ENCODE data around the gene PLAGL1.
A peak's percentile ranks its signal among the peaks of the same experiment; 100 is the strongest.

Gene PLAGL1

DNA sequence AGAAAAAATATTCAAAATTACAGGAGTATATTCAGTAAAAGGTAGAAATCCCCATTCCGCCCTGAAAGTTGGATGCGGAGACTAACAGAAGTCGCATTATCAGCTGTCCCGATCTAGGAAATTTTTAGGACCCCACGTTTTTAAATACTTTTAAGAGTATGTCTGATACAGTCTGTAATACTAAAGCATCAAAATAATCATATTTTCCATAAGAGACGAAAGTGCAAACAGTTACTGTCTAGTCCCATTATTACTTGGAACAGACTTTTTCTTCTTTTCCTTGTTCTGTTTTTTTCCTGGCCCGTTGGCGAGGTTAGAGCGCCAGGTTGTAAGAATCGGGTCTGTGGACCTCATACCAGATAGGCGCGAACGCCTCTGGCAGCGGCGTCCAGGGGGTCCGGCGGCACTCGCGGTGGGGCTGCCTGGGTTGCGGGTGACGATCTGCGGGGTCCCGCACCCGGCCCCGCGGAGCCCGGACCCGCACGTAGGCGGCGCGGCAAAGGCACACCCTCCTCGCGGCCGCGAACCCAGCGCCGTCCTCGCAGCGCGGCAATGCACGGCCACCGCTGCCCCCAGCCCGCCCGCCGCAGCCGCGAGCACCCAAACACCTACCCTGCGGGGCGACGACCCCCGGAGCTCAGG, 460 bp downstream of the PLAGL1 start:
- H3K27me3 ChIP-seq (ENCODE audit: insufficient read depth, low read length) = peaks cover 15% of the 10 kb centered on the region
- H4K8ac ChIP-seq (ENCODE audit: low read depth, low read length) = no peak overlapping the region
- H3K4ac ChIP-seq (ENCODE audit: low read depth, low read length) = no peak overlapping the region
- no peaks in the 10 kb centered on the region for H3K79me2 ChIP-seq (ENCODE audit: control insufficient read depth, insufficient read depth, low read length, poor library complexity)
- H2AK5ac ChIP-seq (ENCODE audit: low read length) = no peak overlapping the region
- H3K9ac ChIP-seq (ENCODE audit: low read length) = no peak overlapping the region
- H3K9me3 ChIP-seq (ENCODE audit: insufficient read depth, low read depth, low read length) = peaks cover 5% of the 10 kb centered on the region
- peak in 1 of 2 donors; percentile 32 for DNase-seq
- no peaks in the 10 kb centered on the region for H3K79me1 ChIP-seq (ENCODE audit: low read length)
- H2BK120ac ChIP-seq (ENCODE audit: insufficient read depth, low read length, poor library complexity) = no peak overlapping the region
- H3K4me2 ChIP-seq (ENCODE audit: low read length) = peak overlapping the region; percentile 83
- H2BK12ac ChIP-seq (ENCODE audit: low read length) = no peak overlapping the region
- H2AFZ ChIP-seq (ENCODE audit: insufficient read depth, low read length, poor library complexity) = no peak overlapping the region
- H3K14ac ChIP-seq (ENCODE audit: low read length) = no peak overlapping the region
- no CpG with 5 or more reads among the region's 52 CpGs for WGBS (ENCODE audit: extremely low coverage, insufficient coverage, insufficient read length)
- H4K91ac ChIP-seq (ENCODE audit: low read depth, low read length) = no peak overlapping the region
- no peak overlapping the region for H4K12ac ChIP-seq (ENCODE audit: low read depth, low read length)
- peaks cover 0 to 5% of the 10 kb centered on the region in 2 experiments for H3K4me1 ChIP-seq (ENCODE audit: control insufficient read depth in 1 of 2, insufficient read depth in 2 of 2, low read length in 2 of 2)
- H3K4me3 ChIP-seq (ENCODE audit: low read depth, low read length) = peak overlapping the region; percentile 67
- no peak overlapping the region for H3K27ac ChIP-seq (ENCODE audit: low read depth, low read length)
- no peaks in the 10 kb centered on the region for H3K36me3 ChIP-seq (ENCODE audit: control insufficient read depth in 1 of 2, insufficient read depth in 2 of 2, low read length in 2 of 2)
- no peak overlapping the region for H2BK5ac ChIP-seq (ENCODE audit: low read depth, low read length, poor library complexity)
- no peak overlapping the region for H3K18ac ChIP-seq (ENCODE audit: low read length)
- no peak overlapping the region for H3K23ac ChIP-seq (ENCODE audit: low read length)

DNA sequence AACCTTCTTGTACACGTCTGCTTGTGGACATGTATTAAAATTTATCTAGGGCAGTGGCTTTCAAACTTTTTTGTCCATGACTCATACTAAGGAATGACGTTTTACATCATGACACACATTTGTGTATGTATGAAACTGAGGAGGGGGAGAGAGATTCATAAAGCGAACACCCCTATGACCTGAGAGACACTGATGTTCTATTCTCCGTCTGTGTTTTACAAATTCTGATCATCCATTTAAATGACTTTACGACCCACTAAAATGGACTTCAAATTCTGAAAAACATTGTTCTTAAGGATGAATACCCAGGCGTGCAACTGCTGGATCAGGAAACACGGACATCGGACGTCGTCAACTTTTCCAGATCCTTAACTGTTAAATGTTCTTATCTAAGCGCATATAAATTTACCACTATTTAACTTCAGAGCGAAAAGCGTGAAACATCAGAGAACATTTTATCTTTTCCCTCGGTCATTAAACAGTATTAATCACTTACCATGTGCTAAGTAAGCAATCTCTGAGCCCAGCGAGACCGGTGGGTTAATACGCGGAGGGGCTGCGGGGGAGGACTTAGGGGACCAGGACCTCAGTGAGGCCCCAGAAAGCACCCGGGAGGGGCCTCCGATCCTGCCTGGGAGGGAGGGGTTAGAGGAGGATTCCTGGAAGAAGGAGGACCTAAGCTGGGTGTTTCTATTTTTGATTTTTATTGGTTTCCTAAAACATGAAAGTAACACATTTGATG, 1.2 kb downstream of the PLAGL1 start:
- no peaks in the 10 kb centered on the region for H3K79me2 ChIP-seq (ENCODE audit: control insufficient read depth, insufficient read depth, low read length, poor library complexity)
- no peak overlapping the region for H2AFZ ChIP-seq (ENCODE audit: insufficient read depth, low read length, poor library complexity)
- H3K79me1 ChIP-seq (ENCODE audit: low read length) = no peaks in the 10 kb centered on the region
- H3K4me3 ChIP-seq (ENCODE audit: low read depth, low read length) = no peak overlapping the region
- H3K9ac ChIP-seq (ENCODE audit: low read length) = no peak overlapping the region
- no peak overlapping the region for H3K23ac ChIP-seq (ENCODE audit: low read length)
- H3K14ac ChIP-seq (ENCODE audit: low read length) = no peak overlapping the region
- no peak overlapping the region for H4K12ac ChIP-seq (ENCODE audit: low read depth, low read length)
- no CpG with 5 or more reads among the region's 21 CpGs for WGBS (ENCODE audit: extremely low coverage, insufficient coverage, insufficient read length)
- no peak overlapping the region for H2BK12ac ChIP-seq (ENCODE audit: low read length)
- H2BK120ac ChIP-seq (ENCODE audit: insufficient read depth, low read length, poor library complexity) = no peak overlapping the region
- H3K9me3 ChIP-seq (ENCODE audit: insufficient read depth, low read depth, low read length) = peaks cover 5% of the 10 kb centered on the region
- H4K91ac ChIP-seq (ENCODE audit: low read depth, low read length) = no peak overlapping the region
- no peaks in the 10 kb centered on the region for H3K36me3 ChIP-seq (ENCODE audit: control insufficient read depth in 1 of 2, insufficient read depth in 2 of 2, low read length in 2 of 2)
- no peak overlapping the region for H3K18ac ChIP-seq (ENCODE audit: low read length)
- peaks cover 15% of the 10 kb centered on the region for H3K27me3 ChIP-seq (ENCODE audit: insufficient read depth, low read length)
- H3K4me1 ChIP-seq (ENCODE audit: control insufficient read depth in 1 of 2, insufficient read depth in 2 of 2, low read length in 2 of 2) = peaks cover 0 to 5% of the 10 kb centered on the region in 2 experiments
- H4K8ac ChIP-seq (ENCODE audit: low read depth, low read length) = no peak overlapping the region
- no peak overlapping the region for H3K27ac ChIP-seq (ENCODE audit: low read depth, low read length)
- no peak overlapping the region for H2BK5ac ChIP-seq (ENCODE audit: low read depth, low read length, poor library complexity)
- H3K4ac ChIP-seq (ENCODE audit: low read depth, low read length) = no peak overlapping the region
- peak in 1 of 2 donors; percentile 53 for DNase-seq
- H2AK5ac ChIP-seq (ENCODE audit: low read length) = no peak overlapping the region
- no peak overlapping the region for H3K4me2 ChIP-seq (ENCODE audit: low read length)

DNA sequence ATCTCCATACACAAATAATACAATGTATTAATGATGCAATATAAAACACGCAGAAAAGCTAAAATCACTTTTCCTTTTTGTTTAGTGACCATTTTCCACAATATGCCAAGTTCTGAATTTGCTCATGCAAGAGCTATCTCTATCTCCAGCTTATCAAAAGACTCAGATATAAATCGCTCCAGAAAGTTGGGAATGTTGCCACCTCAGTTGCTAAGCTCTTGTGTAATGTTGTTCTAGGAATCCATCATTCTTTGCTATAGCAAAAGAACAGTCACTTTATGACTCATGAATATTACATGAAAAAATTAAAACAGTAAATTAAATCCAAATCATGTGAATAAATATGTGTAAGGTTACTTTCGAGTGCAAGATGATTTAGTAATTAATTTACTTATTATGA, 8.7 kb downstream of the PLAGL1 start:
- H2AK5ac ChIP-seq (ENCODE audit: low read length) = no peak overlapping the region
- no peak overlapping the region for H3K23ac ChIP-seq (ENCODE audit: low read length)
- no peak overlapping the region for H3K4me3 ChIP-seq (ENCODE audit: low read depth, low read length)
- H2BK120ac ChIP-seq (ENCODE audit: insufficient read depth, low read length, poor library complexity) = no peak overlapping the region
- WGBS (ENCODE audit: extremely low coverage, insufficient coverage, insufficient read length) = no CpG with 5 or more reads among the region's 3 CpGs
- no peak overlapping the region for H3K4ac ChIP-seq (ENCODE audit: low read depth, low read length)
- no peak overlapping the region for H3K4me2 ChIP-seq (ENCODE audit: low read length)
- no peaks in the 10 kb centered on the region for H3K79me1 ChIP-seq (ENCODE audit: low read length)
- no peaks in the 10 kb centered on the region for H3K36me3 ChIP-seq (ENCODE audit: control insufficient read depth in 1 of 2, insufficient read depth in 2 of 2, low read length in 2 of 2)
- no peaks in the 10 kb centered on the region for H3K79me2 ChIP-seq (ENCODE audit: control insufficient read depth, insufficient read depth, low read length, poor library complexity)
- H2BK12ac ChIP-seq (ENCODE audit: low read length) = no peak overlapping the region
- H3K14ac ChIP-seq (ENCODE audit: low read length) = no peak overlapping the region
- no peak overlapping the region for H4K12ac ChIP-seq (ENCODE audit: low read depth, low read length)
- H3K4me1 ChIP-seq (ENCODE audit: control insufficient read depth in 1 of 2, insufficient read depth in 2 of 2, low read length in 2 of 2) = no peaks in the 10 kb centered on the region
- H3K9me3 ChIP-seq (ENCODE audit: insufficient read depth, low read depth, low read length) = no peaks in the 10 kb centered on the region
- H2BK5ac ChIP-seq (ENCODE audit: low read depth, low read length, poor library complexity) = no peak overlapping the region
- no peaks in the 10 kb centered on the region for H3K27me3 ChIP-seq (ENCODE audit: insufficient read depth, low read length)
- H2AFZ ChIP-seq (ENCODE audit: insufficient read depth, low read length, poor library complexity) = no peak overlapping the region
- H3K9ac ChIP-seq (ENCODE audit: low read length) = no peak overlapping the region
- H4K8ac ChIP-seq (ENCODE audit: low read depth, low read length) = no peak overlapping the region
- no peak overlapping the region for H4K91ac ChIP-seq (ENCODE audit: low read depth, low read length)
- H3K18ac ChIP-seq (ENCODE audit: low read length) = no peak overlapping the region
- DNase-seq = peak; percentile 52 to 91
- no peak overlapping the region for H3K27ac ChIP-seq (ENCODE audit: low read depth, low read length)

DNA sequence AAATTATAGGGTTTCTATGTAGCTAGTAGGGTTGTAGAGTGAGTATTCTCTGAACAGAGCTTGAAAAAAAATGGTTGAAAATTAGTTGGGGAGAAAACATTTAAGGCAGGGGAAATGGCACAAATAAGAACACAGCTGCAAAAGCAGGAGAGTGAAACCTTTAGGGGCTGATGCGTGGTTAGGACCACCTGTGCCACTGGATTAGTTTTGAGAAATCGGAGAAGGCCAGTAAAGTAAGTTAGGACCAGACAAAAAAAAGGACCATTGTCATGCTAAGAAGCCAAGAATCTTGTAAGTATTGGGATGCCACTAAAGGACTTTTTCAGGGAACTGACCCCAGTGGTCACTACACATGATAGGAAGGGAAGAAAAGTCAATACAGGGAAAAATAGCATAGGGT, 9.4 kb downstream of the PLAGL1 start:
- Histone ChIP-seq H3K9ac (ENCODE audit: low read length) (no peak overlapping the region), H3K4me1 (ENCODE audit: control insufficient read depth in 1 of 2, insufficient read depth in 2 of 2, low read length in 2 of 2) (no peaks in the 10 kb centered on the region), H3K4me2 (ENCODE audit: low read length) (no peak overlapping the region), H4K91ac (ENCODE audit: low read depth, low read length) (no peak overlapping the region), H2BK12ac (ENCODE audit: low read length) (no peak overlapping the region), H2BK5ac (ENCODE audit: low read depth, low read length, poor library complexity) (no peak overlapping the region), H3K79me1 (ENCODE audit: low read length) (no peaks in the 10 kb centered on the region), H3K23ac (ENCODE audit: low read length) (no peak overlapping the region), H3K4ac (ENCODE audit: low read depth, low read length) (no peak overlapping the region), H3K14ac (ENCODE audit: low read length) (no peak overlapping the region), H4K12ac (ENCODE audit: low read depth, low read length) (no peak overlapping the region), H2BK120ac (ENCODE audit: insufficient read depth, low read length, poor library complexity) (no peak overlapping the region), H3K27me3 (ENCODE audit: insufficient read depth, low read length) (no peaks in the 10 kb centered on the region), H2AK5ac (ENCODE audit: low read length) (no peak overlapping the region), H3K79me2 (ENCODE audit: control insufficient read depth, insufficient read depth, low read length, poor library complexity) (no peaks in the 10 kb centered on the region), H3K4me3 (ENCODE audit: low read depth, low read length) (no peak overlapping the region), H3K27ac (ENCODE audit: low read depth, low read length) (no peak overlapping the region), H3K18ac (ENCODE audit: low read length) (no peak overlapping the region), H3K36me3 (ENCODE audit: control insufficient read depth in 1 of 2, insufficient read depth in 2 of 2, low read length in 2 of 2) (no peaks in the 10 kb centered on the region), H3K9me3 (ENCODE audit: insufficient read depth, low read depth, low read length) (no peaks in the 10 kb centered on the region), H2AFZ (ENCODE audit: insufficient read depth, low read length, poor library complexity) (no peak overlapping the region), H4K8ac (ENCODE audit: low read depth, low read length) (no peak overlapping the region)
- no peak for DNase-seq
- no CpG with 5 or more reads among the region's 2 CpGs for WGBS (ENCODE audit: extremely low coverage, insufficient coverage, insufficient read length)

Data from trophoblast cell (in vitro differentiated cells and primary cell).